GM18498 (cell line): ENCODE measurements around the gene DAAM2.
A peak's percentile ranks its signal among the peaks of the same experiment; 100 is the strongest.

Source experiments
- ATAC-seq: cut with Tn5 transposase; IDR thresholded peaks from one replicate; pipeline ENCODE4 v1.9.1; 2021; ENCODE audit warnings: mild to moderate bottlenecking, moderate library complexity; ENCODE audit not compliant: unreplicated experiment

The DAAM2 gene

GRCh38 chr6:39786649-39787048, 5.5 kb upstream of the DAAM2 start:
- ATAC-seq: no peak

- no peak for ATAC-seq
These were observed 4.9 kb upstream of the DAAM2 start for GRCh38 chr6:39787322-39787721.

GRCh38 chr6:39790772-39791171, 1.4 kb upstream of the DAAM2 start:
- ATAC-seq: no peak

GRCh38 chr6:39791311-39791710, 865 bp upstream of the DAAM2 start:
- ATAC-seq: no peak

DNA sequence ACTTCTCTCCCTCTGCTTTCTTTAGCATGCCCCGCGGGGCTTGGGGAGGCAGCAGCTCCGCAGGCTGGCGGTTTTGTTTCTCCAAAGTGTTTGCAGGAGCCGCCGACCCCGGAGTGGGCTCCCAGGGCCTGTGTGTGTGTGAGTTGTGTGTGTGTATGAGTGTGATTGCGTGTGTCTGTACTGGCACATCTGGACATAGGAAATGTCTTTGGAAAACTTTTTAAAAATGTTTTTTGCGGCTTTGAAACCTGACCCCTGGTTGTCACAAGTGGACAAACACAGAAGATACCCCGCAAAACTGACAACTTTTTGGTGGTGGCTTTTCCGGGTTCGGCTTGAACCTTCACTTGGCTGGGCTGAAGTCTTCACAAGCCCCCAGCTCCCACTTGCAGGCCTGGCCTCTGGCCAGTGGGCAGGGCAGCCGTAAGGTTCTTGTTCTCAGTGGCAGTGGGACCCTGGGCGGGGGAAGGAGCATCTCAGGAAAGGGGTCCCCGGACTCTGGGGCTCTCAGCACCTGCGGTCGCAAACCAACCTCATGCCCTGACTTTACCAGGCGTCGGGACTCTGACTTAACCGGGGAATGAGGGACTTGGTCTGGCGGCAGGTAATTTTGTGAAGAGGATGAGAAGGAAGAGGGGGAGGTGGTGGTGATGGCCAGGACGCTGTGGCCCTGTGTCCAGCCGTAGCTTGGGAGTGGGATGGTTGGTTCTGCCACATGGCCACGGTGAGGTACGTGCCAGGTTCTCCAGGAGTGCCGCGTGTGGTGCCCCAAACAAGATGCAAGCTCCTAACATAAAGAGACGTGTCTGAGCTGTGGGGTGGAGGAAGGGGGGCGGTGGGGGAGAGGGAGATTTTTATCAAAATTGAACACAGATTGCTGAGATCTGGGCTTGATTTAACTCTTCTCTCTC, 619 bp downstream of the DAAM2 start:
- ATAC-seq: no peak

- no peak for ATAC-seq
These were observed 1.3 kb downstream of the DAAM2 start for GRCh38 chr6:39793516-39793915.

GRCh38 chr6:39794231-39794630, 2.1 kb downstream of the DAAM2 start:
- no peak for ATAC-seq

DNA sequence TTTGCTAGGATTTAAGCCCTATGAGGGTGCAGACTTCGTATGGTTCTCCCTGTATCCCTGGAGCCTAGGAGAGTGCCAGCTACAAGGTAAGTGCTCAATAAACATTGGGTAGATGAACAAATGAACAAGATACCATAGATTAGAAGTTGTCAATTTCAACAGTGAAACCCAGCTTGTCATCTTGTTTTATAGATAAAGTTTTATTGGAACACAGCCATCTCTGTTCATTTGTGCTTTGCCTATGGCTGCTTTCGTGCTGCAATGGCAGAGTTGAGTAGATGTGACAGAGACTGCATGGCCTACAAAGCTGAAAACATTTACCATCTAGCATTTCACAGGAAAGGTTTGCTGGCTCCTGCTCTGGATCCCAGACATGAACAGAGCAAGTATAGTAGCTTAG, 5.6 kb downstream of the DAAM2 start:
- no peak for ATAC-seq

- no peak for ATAC-seq
These were observed 8.2 kb downstream of the DAAM2 start for GRCh38 chr6:39800034-39801032.

DNA sequence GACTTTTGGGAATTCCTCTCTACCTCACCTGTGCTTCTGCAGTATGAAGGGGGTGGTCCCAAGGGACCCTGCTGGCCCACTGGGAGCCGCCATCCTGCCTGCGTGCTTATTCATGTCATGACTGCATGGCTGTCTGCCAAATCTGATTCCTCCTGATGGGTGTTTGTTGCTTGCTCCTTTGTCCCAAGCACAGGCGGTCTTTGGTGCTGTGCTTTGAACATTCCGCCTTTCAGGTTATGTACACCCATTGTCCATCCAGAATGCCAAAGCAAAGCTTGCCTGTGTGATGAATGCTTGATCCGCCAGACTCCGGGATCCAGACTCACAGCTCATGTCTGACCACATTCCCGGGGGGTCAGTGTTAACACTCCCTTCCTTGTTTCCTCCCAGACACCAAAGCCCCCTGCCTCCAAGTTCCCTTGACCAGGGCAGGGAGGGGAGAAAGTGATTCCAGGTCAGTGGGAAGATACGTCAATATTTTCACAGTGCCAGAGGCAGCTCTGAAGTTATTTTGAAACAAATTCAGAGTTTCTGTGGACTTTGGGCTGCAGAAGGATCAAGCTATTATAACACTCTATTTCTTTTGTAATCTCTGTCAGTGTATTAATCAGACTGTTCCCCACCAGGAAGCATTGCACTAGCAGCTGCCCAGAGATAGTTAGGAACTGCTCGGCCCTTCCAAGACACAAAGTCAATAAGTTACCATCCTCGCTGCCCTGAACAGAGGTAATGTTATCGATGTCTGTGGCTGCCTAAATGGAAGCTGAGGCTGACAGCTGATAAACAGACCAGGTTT, 9.5 kb downstream of the DAAM2 start:
- no peak for ATAC-seq

- no peak for ATAC-seq
These were observed 11.7 kb downstream of the DAAM2 start for GRCh38 chr6:39803872-39804271.

GRCh38 chr6:39804466-39805065, 12.4 kb downstream of the DAAM2 start:
- no peak for ATAC-seq

DNA sequence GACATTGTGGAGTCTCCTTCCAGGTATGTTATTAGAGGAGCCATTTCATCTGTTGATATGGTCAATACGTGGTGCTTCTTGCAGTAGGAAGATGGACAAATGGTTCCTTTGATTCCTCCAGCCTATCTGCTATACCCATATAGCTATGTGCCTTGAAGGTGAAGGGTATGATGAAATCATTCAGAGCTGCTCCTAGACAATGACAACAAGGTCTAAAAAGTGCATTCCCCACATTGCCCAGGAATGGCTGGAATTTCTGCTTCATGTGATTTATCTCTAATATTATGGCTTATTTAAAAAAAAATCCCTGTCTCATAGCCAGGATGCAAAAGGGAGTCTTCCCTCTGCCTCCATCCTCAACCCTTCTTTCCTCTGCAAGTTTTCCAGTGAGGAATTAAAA, 14.1 kb downstream of the DAAM2 start:
- no peak for ATAC-seq

GRCh38 chr6:39808346-39808745, 16.2 kb downstream of the DAAM2 start:
- no peak for ATAC-seq

DNA sequence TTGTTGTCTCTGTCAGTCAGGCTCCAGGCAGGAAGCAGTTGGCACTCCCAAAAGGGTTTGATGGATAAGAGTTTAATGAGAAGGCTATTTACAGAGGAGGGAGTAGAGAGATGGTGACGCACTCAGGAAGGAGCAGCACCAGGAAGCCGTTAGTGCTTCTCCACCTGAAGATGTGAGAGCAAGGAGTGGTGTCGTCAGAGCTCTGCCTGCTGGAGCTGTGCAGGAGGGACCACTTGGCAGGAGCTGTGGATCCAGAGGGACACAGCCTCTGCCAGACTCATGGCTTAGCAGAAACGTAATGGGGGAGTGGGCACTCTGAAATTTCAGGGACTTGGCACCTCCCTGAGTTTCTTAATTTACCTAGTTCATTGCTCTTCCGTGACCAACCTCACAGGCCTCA, 16.8 kb downstream of the DAAM2 start:
- ATAC-seq: no peak

GRCh38 chr6:39811835-39812345, 19.7 kb downstream of the DAAM2 start:
- no peak for ATAC-seq

DNA sequence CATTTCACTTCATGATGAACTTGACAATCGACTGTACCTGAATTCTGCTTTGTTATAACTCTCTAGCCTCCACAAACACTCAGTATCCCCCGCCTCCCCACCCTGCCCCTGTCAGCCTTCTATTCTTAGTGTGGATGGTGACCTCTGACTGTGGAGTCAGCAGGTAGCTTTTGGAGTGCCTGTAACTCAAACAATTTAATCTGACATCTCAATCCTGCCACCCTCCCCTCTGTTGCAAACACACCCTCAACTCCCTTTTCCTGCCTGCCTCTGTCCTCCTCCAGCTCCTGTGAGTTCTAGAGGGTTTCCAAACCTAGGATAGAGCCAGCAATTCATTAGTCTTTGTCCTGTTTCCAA, 20.3 kb downstream of the DAAM2 start:
- no peak for ATAC-seq

DNA sequence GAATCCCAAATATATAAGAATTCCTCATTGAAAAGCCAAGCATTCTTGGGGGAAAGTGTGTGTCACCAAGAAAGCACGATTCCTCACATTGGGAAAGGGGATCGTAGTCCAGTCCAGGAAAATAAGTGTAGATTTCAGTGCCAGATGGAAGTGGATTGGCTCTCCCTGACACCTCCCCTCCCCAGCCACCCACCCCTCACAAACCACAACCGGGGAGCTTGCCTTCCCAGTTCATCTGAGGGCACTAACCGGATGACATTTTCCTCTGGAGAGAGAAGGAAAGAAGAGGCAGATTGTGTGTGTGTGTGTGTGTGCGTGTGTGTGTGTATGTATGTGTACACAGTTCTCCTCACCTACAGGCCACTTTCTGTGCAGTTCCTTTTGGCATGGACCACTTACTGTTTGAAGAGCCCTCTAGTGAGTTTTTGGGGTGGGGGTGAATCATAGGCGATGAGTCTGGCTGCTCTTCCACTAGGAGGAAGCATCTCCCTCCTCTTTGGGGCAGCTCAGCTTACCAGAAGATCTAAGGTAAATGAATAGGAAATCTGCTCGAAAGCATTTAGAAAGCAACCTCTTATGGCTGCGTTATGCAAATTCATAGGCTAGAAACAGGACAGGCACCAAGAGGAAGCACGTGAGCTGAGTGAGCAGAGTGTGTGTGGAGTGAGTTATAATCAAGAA, 20.8 kb downstream of the DAAM2 start:
- ATAC-seq: peak; percentile 90

GRCh38 chr6:39814236-39814635, 22.1 kb downstream of the DAAM2 start:
- no peak for ATAC-seq

- ATAC-seq: no peak
These were observed 23.2 kb downstream of the DAAM2 start for GRCh38 chr6:39815356-39815755.
